GM21526 (cell line): ENCODE results near the gene ABCC2.
"Not testable (repeated sequence)": the region's sequence is repeated elsewhere in the genome, so short reads cannot be mapped to it uniquely, and the experiment has no call there.

ENCODE experiments used
- ATAC-seq: cut with Tn5 transposase; IDR thresholded peaks from one replicate; pipeline ENCODE4 v1.9.1; 2021; ENCODE audit warnings: moderate library complexity; ENCODE audit not compliant: unreplicated experiment, low FRiP score

The ABCC2 gene

GRCh38 chr10:99881371-99881770 lies 98.9 kb downstream of the ABCC2 start:
- ATAC-seq: no peak

GRCh38 chr10:99883523-99883922 lies 101.1 kb downstream of the ABCC2 start:
- ATAC-seq: no peak

- no peak for ATAC-seq
Observed at GRCh38 chr10:99888622-99889021, 106.2 kb downstream of the ABCC2 start.

GRCh38 chr10:99894613-99895012 lies 112.2 kb downstream of the ABCC2 start:
- no peak for ATAC-seq

- not testable (repeated sequence) for ATAC-seq
Observed at GRCh38 chr10:99895066-99895465, 112.6 kb downstream of the ABCC2 start.

GRCh38 chr10:99895867-99896266 lies 113.4 kb downstream of the ABCC2 start:
- no peak for ATAC-seq
